ENCODE measurements around the gene SRPX. TPM values are rescaled to one million over a fixed set of nuclear protein-coding genes. Genes with fewer than 3 reads are reported as not detected.

SRPX gene
- total and polyA plus RNA-seq, 2 of the 4 experiments (the other 2 are of a cell fraction): 35.5 to 81.5 TPM

DNA sequence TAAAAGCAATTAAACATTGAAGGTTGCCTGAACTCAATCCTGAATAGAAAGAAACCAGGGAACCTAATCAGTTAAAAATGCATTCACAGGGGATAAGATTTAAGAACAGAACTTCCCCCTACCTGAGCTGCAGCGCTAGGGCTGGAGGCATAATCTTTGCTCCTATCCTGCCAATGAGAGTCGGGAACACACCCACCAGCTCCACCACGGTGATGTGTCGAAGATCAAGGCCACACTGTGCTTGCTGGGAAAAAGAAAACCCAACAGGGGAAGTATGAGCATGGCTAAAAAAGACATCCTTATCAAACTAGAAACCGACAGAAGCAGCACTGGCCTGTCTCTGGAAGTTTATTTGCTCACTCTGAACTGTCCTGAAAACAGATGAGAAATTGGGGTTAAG is 66.3 kb downstream of the SRPX start:
- ATAC-seq (ENCODE audit: low read depth) (no peak), DNase-seq (no peak)
- dilution Hi-C loops (cut with HindIII; ENCODE audit: low sequenced_read_pairs, unreplicated experiment) (no loop called here), intact Hi-C loops (cut with micrococcal nuclease) (no loop called here), in situ Hi-C loops (cut with MboI; ENCODE audit: low sequenced_read_pairs) (no loop called here)
- Histone ChIP-seq H4K8ac (ENCODE audit: low read depth in 2 of 2, low read length in 2 of 2) (no peak overlapping the region), H3K36me3 (ENCODE audit: control insufficient read depth, insufficient read depth, low read length) (peaks cover 5% of the 10 kb centered on the region), H3K9me1 (ENCODE audit: insufficient read depth, low read length) (no peaks in the 10 kb centered on the region), H3K79me1 (ENCODE audit: low read depth in 1 of 2, low read length in 2 of 2) (no peaks in the 10 kb centered on the region), H3K27me3 (ENCODE audit: control insufficient read depth, insufficient read depth, low read length) (peaks cover 4% of the 10 kb centered on the region; the same call in 1 of the 2 replicates), H2BK120ac (ENCODE audit: low read depth, low read length) (no peak overlapping the region), H3K18ac (ENCODE audit: low read depth, low read length) (no peak overlapping the region), H3K4me1 (ENCODE audit: control insufficient read depth, insufficient read depth, low read length) (no peaks in the 10 kb centered on the region), H3K4me3 (ENCODE audit: insufficient read depth, low read depth, low read length) (no peak overlapping the region), H2BK20ac (ENCODE audit: low read depth, low read length) (no peak overlapping the region), H3K23ac (ENCODE audit: low read depth, low read length) (no peak overlapping the region), H3K9me3 (ENCODE audit: control insufficient read depth, insufficient read depth, low read length) (no peaks in the 10 kb centered on the region), H3K4ac (ENCODE audit: low read depth, low read length) (no peak overlapping the region), H4K5ac (ENCODE audit: low read depth, low read length) (no peak overlapping the region), H3K4me2 (ENCODE audit: low read depth, low read length) (no peak overlapping the region), H2BK5ac (ENCODE audit: low read depth, low read length, poor library complexity, severe bottlenecking) (no peak overlapping the region), H3K27ac (ENCODE audit: insufficient read depth, low read length) (no peak overlapping the region), H2AK9ac (replicated peaks; ENCODE audit: low read depth, low read length, poor library complexity) (no peak overlapping the region), H2AFZ (replicated peaks; ENCODE audit: low read length, poor library complexity) (no peak overlapping the region), H4K20me1 (ENCODE audit: insufficient read depth, low read length) (no peaks in the 10 kb centered on the region), H2BK15ac (ENCODE audit: low read depth, low read length) (no peak overlapping the region), H3K14ac (replicated peaks; ENCODE audit: low read depth, low read length) (no peak overlapping the region), H3K9ac (ENCODE audit: low read depth, low read length) (no peak overlapping the region), H2AK5ac (ENCODE audit: low read depth, low read length) (no peak overlapping the region), H4K91ac (ENCODE audit: insufficient read depth, low read depth, low read length) (no peak overlapping the region), H3K56ac (ENCODE audit: extremely low read depth, insufficient read depth, low read length) (no peak overlapping the region)
- WGBS, 2 experiments (ENCODE audit: extremely low coverage in 2 of 2, insufficient read length in 1 of 2): no CpG with 5 or more reads among the region's 5 CpGs
- no TSS peak for BruUV-seq (replicated peaks)
- ChIA-PET CTCF (no interaction called here), POLR2A (ENCODE audit: unreplicated experiment) (no interaction called here)
- TF ChIP-seq RFX5 (IDR thresholded peaks at IDR 0.05; ENCODE audit: low read depth, low read length): no peak
- no peak for TF ChIP-seq MXI1 (IDR thresholded peaks at IDR 0.05; ENCODE audit: borderline replicate concordance, low read depth, low read length)
- TF ChIP-seq SMC3 (IDR thresholded peaks at IDR 0.05; ENCODE audit: low read depth, low read length): no peak
- TF ChIP-seq CTCF (conservative IDR thresholded peaks at IDR 0.05; ENCODE audit: low read depth, low read length): no peak
- TF ChIP-seq CHD1 (IDR thresholded peaks at IDR 0.05; ENCODE audit: low read depth, low read length): no peak
- no peak for TF ChIP-seq CEBPB (IDR thresholded peaks at IDR 0.05; ENCODE audit: low read depth, low read length)
- no peak for TF ChIP-seq RAD21 (IDR thresholded peaks at IDR 0.05; ENCODE audit: low read length)
- TF ChIP-seq RCOR1 (IDR thresholded peaks at IDR 0.05; ENCODE audit: insufficient replicate concordance, low read length): no peak
- no peak for TF ChIP-seq MAZ (IDR thresholded peaks at IDR 0.05; ENCODE audit: borderline replicate concordance, low read depth, low read length)
- TF ChIP-seq BHLHE40 (IDR thresholded peaks at IDR 0.05; ENCODE audit: low read depth, low read length): no peak
- TF ChIP-seq ELK1 (IDR thresholded peaks at IDR 0.05; ENCODE audit: borderline replicate concordance, low read depth, low read length): no peak
- no peak for TF ChIP-seq NFE2L2 (IDR thresholded peaks at IDR 0.05; ENCODE audit: low read depth, low read length)
- TF ChIP-seq FOS (IDR thresholded peaks at IDR 0.05; ENCODE audit: low read depth, low read length): no peak
- TF ChIP-seq POLR2A (IDR thresholded peaks at IDR 0.05; ENCODE audit: low read depth, low read length): no peak
- no peak for TF ChIP-seq MAFK (IDR thresholded peaks at IDR 0.05; ENCODE audit: low read depth, low read length)
- no peak for TF ChIP-seq USF2 (IDR thresholded peaks at IDR 0.05; ENCODE audit: low read depth, low read length)

Data from IMR-90 (cell line).